HCT116 (cell line): ENCODE results near the gene ITLN1. TPM values are rescaled to one million over a fixed set of nuclear protein-coding genes. Genes with fewer than 3 reads are reported as not detected.

Experiments
- ATAC-seq: fragments of 200-7000 bp; cut with Tn5 transposase; 2 replicates; pipeline ENCODE4 v1.9.1; 2020; ENCODE audit warnings: mild to moderate bottlenecking, moderate library complexity
- BruUV-seq: library from RNA; stranded (reverse); fragments of 400-500 nt; replicated peaks from 2 replicates; lab custom pipeline; 2021; lab: Mats Ljungman, UMichigan
- CTCF ChIA-PET: fragments of 300-600 bp; sonication (Branson Sonifier 250); formaldehyde crosslinking; loops from one replicate; lab custom pipeline; 2021; ENCODE audit warnings: antibody characterized with exemption; lab: Charles Lee
- POLR2A ChIA-PET: fragments of 300-600, 350-600 bp; sonication (Branson Sonifier 250); formaldehyde crosslinking; loops from one replicate; lab custom pipeline; 2021; ENCODE audit warnings: antibody characterized with exemption; lab: Charles Lee
- RAD21 ChIA-PET, 2 experiments: fragments of 300-600 bp; sonication (Branson Sonifier 250); formaldehyde crosslinking; loops; one replicate each; lab custom pipeline; 2023; ENCODE audit warnings: low total read pairs in 2 of 2; ENCODE audit not compliant: uncharacterized antibody in 2 of 2, unreplicated experiment in 2 of 2, low non-redundant PET in 1 of 2; lab: Charles Lee
- DNase-seq: peaks from one replicate; pipeline ENCODE4 v3.0.0-alpha.2; 2010; ENCODE audit warnings: low read depth, low spot score
- H2AFZ ChIP-seq: fragments of 200-600 bp; shearing (Covaris generic), sonication (generic); 2 replicates; pipeline ENCODE4 v1.6.1; 2017; ENCODE audit warnings: low read depth, mixed run types, mixed read lengths, antibody characterized with exemption, low read length; ENCODE audit not compliant: poor library complexity, severe bottlenecking
- H3K27ac ChIP-seq: 2 replicates; pipeline ENCODE4 v1.5.1; 2012; ENCODE audit warnings: low read depth, low read length
- H3K27me3 ChIP-seq: fragments of 200-600 bp; sonication (generic); 2 replicates; pipeline ENCODE4 v1.6.1; 2016; ENCODE audit warnings: mixed run types, low read length, mixed read lengths; ENCODE audit not compliant: insufficient read depth
- H3K36me3 ChIP-seq, 2 experiments: fragments of 200-500 bp in 1 of 2; fragments of 200-600 bp in 1 of 2; sonication (Bioruptor generic) in 1 of 2; sonication (generic) in 1 of 2; 2 replicates each; pipeline versions ENCODE4 v1.5.1 to v1.6.1; 2014 to 2016; ENCODE audit warnings: low read length in 2 of 2, inconsistent platforms in 1 of 2, mixed read lengths in 1 of 2, mixed run types in 1 of 2; ENCODE audit not compliant: insufficient read depth in 2 of 2, control insufficient read depth in 1 of 2
- H3K4me1 ChIP-seq, 2 experiments: fragments of 200-600 bp in 1 of 2; sonication (generic) in 1 of 2; 2 replicates each; pipeline versions ENCODE4 v1.5.1 to v1.6.1; 2012 to 2017; ENCODE audit warnings: low read length in 2 of 2, inconsistent platforms in 1 of 2, mild to moderate bottlenecking in 1 of 2, mixed read lengths in 1 of 2, mixed run types in 1 of 2, moderate library complexity in 1 of 2; ENCODE audit not compliant: insufficient read depth in 2 of 2, control insufficient read depth in 1 of 2
- H3K4me2 ChIP-seq: fragments of 200-600 bp; sonication (generic); 2 replicates; pipeline ENCODE4 v1.6.1; 2017; ENCODE audit warnings: mixed run types, low read length, mixed read lengths
- H3K4me3 ChIP-seq, 2 experiments: fragments of 200-600 bp in 1 of 2; sonication (generic) in 1 of 2; replicated peaks in 1 of 2; 2 replicates each; pipeline ENCODE4 v1.5.1; 2011 to 2016; ENCODE audit warnings: low read length in 2 of 2, control low read depth in 1 of 2, low read depth in 1 of 2, mild to moderate bottlenecking in 1 of 2, mixed read lengths in 1 of 2, mixed run types in 1 of 2
- H3K79me2 ChIP-seq: fragments of 200-600 bp; sonication (generic); 2 replicates; pipeline ENCODE4 v1.6.1; 2017; ENCODE audit warnings: mild to moderate bottlenecking, mixed run types, low read length, moderate library complexity, mixed read lengths; ENCODE audit not compliant: insufficient read depth
- H3K9ac ChIP-seq: fragments of 200-600 bp; sonication (generic); 2 replicates; pipeline ENCODE4 v1.6.1; 2016; ENCODE audit warnings: low read length, mixed read lengths
- H3K9me2 ChIP-seq: fragments of 200-600 bp; sonication (generic), shearing (Covaris generic); 2 replicates; pipeline ENCODE4 v1.6.1; 2017; ENCODE audit warnings: mixed run types, mild to moderate bottlenecking, moderate library complexity; ENCODE audit not compliant: insufficient read depth
- H3K9me3 ChIP-seq, 2 experiments: fragments of 200-500 bp in 1 of 2; fragments of 200-600 bp in 1 of 2; sonication (Bioruptor generic) in 1 of 2; sonication (generic) in 1 of 2; 2 replicates each; pipeline ENCODE4 v1.6.1; 2014 to 2017; ENCODE audit warnings: low read length in 2 of 2, mixed read lengths in 2 of 2, inconsistent platforms in 1 of 2, low read depth in 1 of 2, mild to moderate bottlenecking in 1 of 2, mixed run types in 1 of 2, moderate library complexity in 1 of 2; ENCODE audit not compliant: control insufficient read depth in 1 of 2, insufficient read depth in 1 of 2
- H4K20me1 ChIP-seq: fragments of 200-600 bp; sonication (generic), shearing (Covaris generic); 2 replicates; pipeline ENCODE4 v1.6.1; 2017; ENCODE audit warnings: mixed run types, mild to moderate bottlenecking, moderate library complexity; ENCODE audit not compliant: insufficient read depth
- CBX3 ChIP-seq: IDR thresholded peaks from 2 replicates; pipeline ENCODE4 v1.6.1; 2012; ENCODE audit warnings: low read depth
- CEBPB ChIP-seq: IDR thresholded peaks from 2 replicates; pipeline ENCODE4 v1.6.1; 2012; ENCODE audit warnings: low read depth
- EGR1 ChIP-seq: IDR thresholded peaks from 2 replicates; pipeline ENCODE4 v1.6.1; 2012; ENCODE audit warnings: low read depth
- ELF1 ChIP-seq: IDR thresholded peaks from 2 replicates; pipeline ENCODE4 v1.6.1; 2012; ENCODE audit warnings: low read depth, borderline replicate concordance
- EZH2 ChIP-seq: fragments of 200-600 bp; sonication (generic); IDR thresholded peaks from 2 replicates; pipeline ENCODE4 v1.6.1; 2017; ENCODE audit warnings: antibody characterized with exemption, mixed run types
- EZH2phosphoT487 ChIP-seq: fragments of 200-600 bp; IDR thresholded peaks from 2 replicates; pipeline ENCODE4 v1.6.1; 2018; ENCODE audit warnings: antibody characterized with exemption, borderline replicate concordance
- FOSL1 ChIP-seq: IDR thresholded peaks from 2 replicates; pipeline ENCODE4 v1.6.1; 2012; ENCODE audit warnings: low read depth
- JUND ChIP-seq: IDR thresholded peaks from 2 replicates; pipeline ENCODE4 v1.6.1; 2012
- POLR2A ChIP-seq: IDR thresholded peaks from 2 replicates; pipeline ENCODE4 v1.7.0; 2011; ENCODE audit warnings: borderline replicate concordance; ENCODE audit not compliant: insufficient read depth, insufficient read length; ENCODE audit errors: extremely low read depth
- RAD21 ChIP-seq: IDR thresholded peaks from 2 replicates; pipeline ENCODE4 v1.6.1; 2012; ENCODE audit warnings: low read depth, mild to moderate bottlenecking
- SIN3A ChIP-seq: IDR thresholded peaks from 2 replicates; pipeline ENCODE4 v1.6.1; 2012; ENCODE audit warnings: low read depth
- SP1 ChIP-seq: IDR thresholded peaks from 2 replicates; pipeline ENCODE4 v1.6.1; 2012; ENCODE audit warnings: low read depth
- SRF ChIP-seq: IDR thresholded peaks from 2 replicates; pipeline ENCODE4 v1.6.1; 2012; ENCODE audit warnings: low read depth
- TCF7L2 ChIP-seq: IDR thresholded peaks from 2 replicates; pipeline ENCODE4 v1.7.0; 2011; ENCODE audit warnings: borderline replicate concordance, inconsistent platforms; ENCODE audit not compliant: insufficient read depth, insufficient read length; ENCODE audit errors: extremely low read depth
- YY1 ChIP-seq: IDR thresholded peaks from 2 replicates; pipeline ENCODE4 v1.6.1; 2011; ENCODE audit warnings: low read length, low read depth, moderate library complexity, mild to moderate bottlenecking; ENCODE audit not compliant: insufficient replicate concordance; ENCODE audit errors: extremely low read depth
- ZFX ChIP-seq: fragments of 450-650 bp; IDR thresholded peaks from 2 replicates; pipeline ENCODE4 v1.6.1; 2017
- ZNF274 ChIP-seq: fragments of 200-500 bp; sonication (Bioruptor generic); IDR thresholded peaks from 2 replicates; pipeline ENCODE4 v1.6.1; 2014; ENCODE audit warnings: mild to moderate bottlenecking, low read depth, low read length, inconsistent platforms
- intact Hi-C: fragments of 100-400 bp; cut with micrococcal nuclease; formaldehyde crosslinking; loops from 2 replicates; pipeline ENCODE4 v1.10.0; 2022
- total RNA-seq: library from RNA; stranded (reverse); gene quantifications from one replicate; pipeline ENCODE4 v1.2.1, GENCODE V29; 2021; ENCODE audit not compliant: unreplicated experiment

The ITLN1 gene
- total RNA-seq, 1 experiment from 2014 or later: not detected

GRCh38 chr1:160888926-160889325, 3.9 kb upstream of the ITLN1 start:
- Histone ChIP-seq H3K79me2 (no peaks in the 10 kb centered on the region), H3K9me2 (no peaks in the 10 kb centered on the region), H3K4me2 (no peak overlapping the region), H3K9ac (no peak overlapping the region), H3K36me3 (no peaks in the 10 kb centered on the region), H3K9me3 (no peaks in the 10 kb centered on the region), H3K27ac (no peak overlapping the region), H3K4me1 (no peaks in the 10 kb centered on the region), H4K20me1 (no peaks in the 10 kb centered on the region), H2AFZ (no peak overlapping the region), H3K27me3 (0 out of 2 replicates have a peak, but pooled peaks cover 9% of the 10 kb centered on the region), H3K4me3 (no peak overlapping the region)
- ChIA-PET RAD21 (no interaction called here), CTCF (no interaction called here), POLR2A (no interaction called here)
- ATAC-seq (no peak), DNase-seq (no peak)
- TF ChIP-seq FOSL1 (no peak), CBX3 (no peak), JUND (no peak), TCF7L2 (no peak)
- intact Hi-C loops: no loop called here
- no TSS peak for BruUV-seq

- H3K27me3 ChIP-seq: 0 out of 2 replicates have a peak, but pooled peaks cover 9% of the 10 kb centered on the region
- H3K27ac ChIP-seq: no peak overlapping the region
- RAD21 ChIA-PET: no interaction called here
- intact Hi-C loops: no loop called here
- no peak for ATAC-seq
- H3K4me2 ChIP-seq: no peak overlapping the region
- POLR2A ChIA-PET: no interaction called here
- H3K4me1 ChIP-seq: no peaks in the 10 kb centered on the region
- H3K4me3 ChIP-seq: no peak overlapping the region
- no peak overlapping the region for H3K9ac ChIP-seq
- no peak overlapping the region for H2AFZ ChIP-seq
- no peaks in the 10 kb centered on the region for H3K79me2 ChIP-seq
- DNase-seq: no peak
- BruUV-seq: no TSS peak
- CTCF ChIA-PET: no interaction called here
- H3K36me3 ChIP-seq: no peaks in the 10 kb centered on the region
- no peak for TF ChIP-seq CBX3
- no peak for TF ChIP-seq FOSL1
- TF ChIP-seq SIN3A: no peak
- no peak for TF ChIP-seq EZH2
- TF ChIP-seq CEBPB: no peak
- no peak for TF ChIP-seq EZH2phosphoT487
- no peak for TF ChIP-seq ZFX
- no peak for TF ChIP-seq YY1
- TF ChIP-seq ZNF274: no peak
- no peak for TF ChIP-seq SP1
- no peak for TF ChIP-seq ELF1
- no peak for TF ChIP-seq RAD21
- no peak for TF ChIP-seq EGR1
- TF ChIP-seq JUND: no peak
- no peak for TF ChIP-seq SRF
- no peak for TF ChIP-seq POLR2A
- TF ChIP-seq TCF7L2: no peak
- no peaks in the 10 kb centered on the region for H4K20me1 ChIP-seq
- no peaks in the 10 kb centered on the region for H3K9me2 ChIP-seq
- no peaks in the 10 kb centered on the region for H3K9me3 ChIP-seq
Measured at GRCh38 chr1:160887071-160887470, 2.1 kb upstream of the ITLN1 start.
